CD14-positive monocyte (primary cell): ENCODE results near the gene EPGN. TPM values are rescaled to one million over a fixed set of nuclear protein-coding genes. Genes with fewer than 3 reads are reported as not detected.

Source experiments
- DNase-seq, 3 donors: peaks; one replicate each; pipeline ENCODE4 v3.0.0-alpha.2; 2011 to 2022
- H2AFZ ChIP-seq: 2 replicates; pipeline ENCODE4 v1.6.0; 2012; ENCODE audit warnings: mild to moderate bottlenecking, low read depth, low read length, inconsistent platforms; ENCODE audit not compliant: insufficient read depth, poor library complexity, severe bottlenecking
- H3K27ac ChIP-seq, 2 donors: 1 replicate in 1 of 2; 2 replicates in 1 of 2; pipeline ENCODE4 v1.5.1; 2012 to 2013; ENCODE audit warnings: low read length in 2 of 2, control low read depth in 1 of 2, inconsistent platforms in 1 of 2, low read depth in 1 of 2, mild to moderate bottlenecking in 1 of 2
- H3K27me3 ChIP-seq, 2 donors: one replicate each; pipeline versions ENCODE4 v1.6.0 to v1.6.1; 2011 to 2013; ENCODE audit warnings: low read length in 2 of 2; ENCODE audit not compliant: control insufficient read depth in 2 of 2, insufficient read depth in 2 of 2
- H3K36me3 ChIP-seq, 2 donors: replicated peaks in 1 of 2; 1 replicate in 1 of 2; 2 replicates in 1 of 2; pipeline versions ENCODE4 v1.5.1 to v1.6.1; 2012 to 2013; ENCODE audit warnings: low read length in 2 of 2, control low read depth in 1 of 2, inconsistent platforms in 1 of 2, mild to moderate bottlenecking in 1 of 2; ENCODE audit not compliant: insufficient read depth in 2 of 2, control insufficient read depth in 1 of 2
- H3K4me1 ChIP-seq, 2 donors: 1 replicate in 1 of 2; 2 replicates in 1 of 2; pipeline versions ENCODE4 v1.5.1 to v1.6.1; 2012 to 2013; ENCODE audit warnings: low read length in 2 of 2, control low read depth in 1 of 2, inconsistent platforms in 1 of 2, mild to moderate bottlenecking in 1 of 2, moderate library complexity in 1 of 2; ENCODE audit not compliant: insufficient read depth in 2 of 2, control insufficient read depth in 1 of 2
- H3K4me2 ChIP-seq: replicated peaks from 2 replicates; pipeline ENCODE3; 2012; ENCODE audit warnings: low read length, moderate library complexity, mild to moderate bottlenecking; ENCODE audit not compliant: poor library complexity, severe bottlenecking; ENCODE audit errors: extremely low read depth
- H3K4me3 ChIP-seq, 3 experiments: fragments of 200-600 bp in 1 of 3; sonication (generic) in 1 of 3; replicated peaks in 1 of 3; 1 replicate in 2 of 3; 2 replicates in 1 of 3; pipeline ENCODE4 v1.5.1; 2011 to 2013; ENCODE audit warnings: low read length in 3 of 3, mild to moderate bottlenecking in 3 of 3, control low read depth in 2 of 3, low read depth in 2 of 3, inconsistent platforms in 1 of 3, moderate library complexity in 1 of 3
- H3K79me2 ChIP-seq: 2 replicates; pipeline ENCODE4 v1.6.0; 2012; ENCODE audit warnings: mild to moderate bottlenecking, control low read depth, inconsistent platforms, low read length, moderate library complexity; ENCODE audit not compliant: insufficient read depth
- H3K9ac ChIP-seq: 2 replicates; pipeline ENCODE4 v1.6.0; 2017; ENCODE audit warnings: low read length, mild to moderate bottlenecking; ENCODE audit not compliant: insufficient read depth, poor library complexity, severe bottlenecking
- H3K9me3 ChIP-seq, 2 donors: replicated peaks in 1 of 2; 1 replicate in 1 of 2; 2 replicates in 1 of 2; pipeline versions ENCODE4 v1.5.1 to v1.6.1; 2012 to 2013; ENCODE audit warnings: low read length in 2 of 2, control low read depth in 1 of 2; ENCODE audit not compliant: control insufficient read depth in 1 of 2, insufficient read depth in 1 of 2
- H4K20me1 ChIP-seq: 2 replicates; pipeline ENCODE4 v1.6.0; 2012; ENCODE audit warnings: mild to moderate bottlenecking, low read length, control low read depth, moderate library complexity; ENCODE audit not compliant: insufficient read depth
- H3K27ac Mint-ChIP-seq, 7 donors: one replicate each; pipeline ENCODE4 v1.8.0; 2020; ENCODE audit warnings: mild to moderate bottlenecking in 7 of 7, mixed read lengths in 7 of 7, moderate library complexity in 6 of 7, inconsistent platforms in 2 of 7
- H3K27me3 Mint-ChIP-seq, 3 donors: one replicate each; pipeline ENCODE4 v1.8.0; 2021 to 2022; ENCODE audit warnings: low read depth in 3 of 3, mild to moderate bottlenecking in 3 of 3, mixed read lengths in 3 of 3, moderate library complexity in 3 of 3, inconsistent platforms in 1 of 3
- H3K36me3 Mint-ChIP-seq, 2 donors: one replicate each; pipeline ENCODE4 v1.8.0; 2020; ENCODE audit warnings: mixed read lengths in 2 of 2, inconsistent platforms in 1 of 2, mild to moderate bottlenecking in 1 of 2
- H3K4me1 Mint-ChIP-seq: one replicate; pipeline ENCODE4 v1.8.0; 2020; ENCODE audit warnings: mild to moderate bottlenecking, mixed read lengths
- H3K4me3 Mint-ChIP-seq, 2 donors: one replicate each; pipeline ENCODE4 v1.8.0; 2020; ENCODE audit warnings: mild to moderate bottlenecking in 2 of 2, mixed read lengths in 2 of 2, moderate library complexity in 1 of 2
- H3K9me3 Mint-ChIP-seq, 7 donors: one replicate each; pipeline ENCODE4 v1.8.0; 2020 to 2022; ENCODE audit warnings: mixed read lengths in 7 of 7, mild to moderate bottlenecking in 6 of 7, moderate library complexity in 6 of 7, inconsistent platforms in 2 of 7
- CTCF ChIP-seq: fragments of 200-600 bp; IDR thresholded peaks from one replicate; pipeline ENCODE4 v1.8.0; 2022; ENCODE audit warnings: antibody characterized with exemption, mild to moderate bottlenecking
- WGBS: methylation state at CpG from one replicate; pipeline ENCODE4 v1.1.5; 2013; ENCODE audit warnings: missing lambda C conversion rate; ENCODE audit not compliant: insufficient coverage; 5-methylcytosine and 5-hydroxymethylcytosine counted together
- intact Hi-C, 2 donors: fragments of 100-400 bp; cut with micrococcal nuclease; formaldehyde crosslinking; loops; one replicate each; pipeline versions ENCODE4 v1.15.0 to v1.15.1; 2023
- polyA plus RNA-seq, 3 donors: library from polyadenylated mRNA; depleted of rRNA in 1 of 3; unstranded in 2 of 3; stranded (reverse) in 1 of 3; fragments of 300-500 nt in 2 of 3; fragments of >200 nt in 1 of 3; fragmentation: Illumina TruSeq in 2 of 3; gene quantifications; 1 replicate in 2 of 3; 2 replicates in 1 of 3; pipeline ENCODE4 v1.2.3, GENCODE V29; 2012 to 2021

Gene EPGN
- polyA plus RNA-seq, 3 donors: not detected

GRCh38 chr4:74325886-74326285, 17.6 kb downstream of the EPGN start:
- Histone ChIP-seq H4K20me1 (no peaks in the 10 kb centered on the region), H3K27me3 (no peaks in the 10 kb centered on the region), H3K9me3 (no peaks in the 10 kb centered on the region), H3K27ac (no peak overlapping the region), H3K4me2 (no peak overlapping the region), H2AFZ (no peak overlapping the region), H3K36me3 (no peaks in the 10 kb centered on the region), H3K4me3 (no peak overlapping the region), H3K4me1 (peaks cover 16 to 21% of the 10 kb centered on the region in 2 donors), H3K79me2 (no peaks in the 10 kb centered on the region), H3K9ac (no peak overlapping the region)
- Mint-ChIP-seq H3K4me3 (no peak overlapping the region), H3K27ac (no peak overlapping the region), H3K4me1 (peaks cover 41% of the 10 kb centered on the region), H3K36me3 (no peaks in the 10 kb centered on the region), H3K9me3 (peaks cover 0 to 2% (median 0%) of the 10 kb centered on the region in 7 donors), H3K27me3 (no peaks in the 10 kb centered on the region)
- no peak for TF ChIP-seq CTCF
- no peak for DNase-seq
- no CpG with 5 or more reads among the region's 2 CpGs for WGBS
- intact Hi-C loops: loop anchor here in 1 of 2 donors (10.0 kb wide), 2 partner anchors 119 to 299 kb away; partner anchors contain the start of gene AREG

GRCh38 chr4:74327762-74328161, 19.5 kb downstream of the EPGN start:
- intact Hi-C loops: loop anchor here in 1 of 2 donors (10.0 kb wide), 2 partner anchors 117 to 297 kb away; partner anchors contain the start of gene AREG
- H3K9me3 Mint-ChIP-seq: peaks cover 0 to 2% (median 0%) of the 10 kb centered on the region in 7 donors
- Histone ChIP-seq H3K9ac (no peak overlapping the region), H3K27me3 (no peaks in the 10 kb centered on the region), H3K4me2 (peak overlapping the region; percentile 11), H4K20me1 (no peaks in the 10 kb centered on the region), H3K79me2 (no peaks in the 10 kb centered on the region), H3K36me3 (no peaks in the 10 kb centered on the region), H2AFZ (no peak overlapping the region), H3K9me3 (no peaks in the 10 kb centered on the region), H3K4me3 (no peak overlapping the region), H3K4me1 (peaks cover 16 to 21% of the 10 kb centered on the region in 2 donors), H3K27ac (peak overlapping the region in 1 of 2 donors; percentile 27)
- H3K4me1 Mint-ChIP-seq: peaks cover 45% of the 10 kb centered on the region
- H3K27me3 Mint-ChIP-seq: no peaks in the 10 kb centered on the region
- peak; percentile 43 to 88 (median 83) for DNase-seq
- WGBS: no CpG with 5 or more reads among the region's 3 CpGs
- H3K36me3 Mint-ChIP-seq: no peaks in the 10 kb centered on the region
- H3K4me3 Mint-ChIP-seq: no peak overlapping the region
- no peak for TF ChIP-seq CTCF
- peak overlapping the region in 4 of 7 donors; percentile 72 to 93 (median 83) for H3K27ac Mint-ChIP-seq
